LNCAP (cell line): ENCODE measurements around the gene CACNA1G.

Experiments used
- TF ChIP-seq, protein P1 (sequence below): fragments of 450-650 bp; IDR thresholded peaks from 2 replicates; pipeline ENCODE4 v1.5.1; 2017; ENCODE audit warnings: mild to moderate bottlenecking

Gene CACNA1G

DNA sequence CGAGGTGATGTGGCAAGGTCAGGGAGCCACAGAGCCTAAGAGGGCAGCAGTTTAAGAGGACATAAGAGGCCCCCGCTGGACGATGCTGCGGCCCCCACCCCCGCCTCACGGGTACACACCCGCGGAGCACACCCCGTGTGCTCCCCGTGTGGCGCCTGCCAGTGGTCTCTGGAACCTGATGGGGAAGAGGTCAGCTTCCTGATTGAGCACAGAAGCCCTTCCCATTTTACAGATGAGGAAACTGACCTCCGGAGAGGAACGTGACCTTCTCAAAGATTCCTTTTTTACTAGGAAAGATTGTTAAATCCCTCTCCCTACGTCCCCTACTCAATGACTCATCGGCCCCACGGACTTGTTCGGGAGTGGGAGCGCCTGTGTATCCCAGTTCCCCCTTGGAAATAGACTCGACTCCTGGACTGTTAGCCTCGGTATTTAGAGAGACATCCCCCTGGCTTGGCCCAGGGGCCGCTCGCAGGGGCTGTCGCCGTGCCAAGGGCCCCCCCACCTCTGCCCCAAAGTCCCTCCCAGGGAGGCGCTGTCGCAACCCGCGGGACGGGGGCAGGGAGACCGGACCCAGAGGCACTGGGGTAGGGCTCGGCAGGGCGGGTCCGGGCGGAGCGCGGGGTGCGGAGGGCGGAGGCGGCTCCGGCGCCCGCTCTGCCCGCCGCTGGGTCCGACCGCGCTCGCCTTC is 73.9 kb downstream of the CACNA1G start, which contains the start of gene ABCC3:
Gene ABCC3, plus strand, starts transcription at position 658 of the 691 bp plus-strand sequence. CDS start 56 bp downstream, outside the sequence.
- TF ChIP-seq, protein P1, sequence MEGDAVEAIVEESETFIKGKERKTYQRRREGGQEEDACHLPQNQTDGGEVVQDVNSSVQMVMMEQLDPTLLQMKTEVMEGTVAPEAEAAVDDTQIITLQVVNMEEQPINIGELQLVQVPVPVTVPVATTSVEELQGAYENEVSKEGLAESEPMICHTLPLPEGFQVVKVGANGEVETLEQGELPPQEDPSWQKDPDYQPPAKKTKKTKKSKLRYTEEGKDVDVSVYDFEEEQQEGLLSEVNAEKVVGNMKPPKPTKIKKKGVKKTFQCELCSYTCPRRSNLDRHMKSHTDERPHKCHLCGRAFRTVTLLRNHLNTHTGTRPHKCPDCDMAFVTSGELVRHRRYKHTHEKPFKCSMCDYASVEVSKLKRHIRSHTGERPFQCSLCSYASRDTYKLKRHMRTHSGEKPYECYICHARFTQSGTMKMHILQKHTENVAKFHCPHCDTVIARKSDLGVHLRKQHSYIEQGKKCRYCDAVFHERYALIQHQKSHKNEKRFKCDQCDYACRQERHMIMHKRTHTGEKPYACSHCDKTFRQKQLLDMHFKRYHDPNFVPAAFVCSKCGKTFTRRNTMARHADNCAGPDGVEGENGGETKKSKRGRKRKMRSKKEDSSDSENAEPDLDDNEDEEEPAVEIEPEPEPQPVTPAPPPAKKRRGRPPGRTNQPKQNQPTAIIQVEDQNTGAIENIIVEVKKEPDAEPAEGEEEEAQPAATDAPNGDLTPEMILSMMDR, result no peak

GRCh38 chr17:50634915-50635731 is 74.6 kb downstream of the CACNA1G start:
- TF ChIP-seq, protein P1, result no peak

GRCh38 chr17:50635732-50635981 is 75.1 kb downstream of the CACNA1G start:
- TF ChIP-seq, protein P1, result no peak

DNA sequence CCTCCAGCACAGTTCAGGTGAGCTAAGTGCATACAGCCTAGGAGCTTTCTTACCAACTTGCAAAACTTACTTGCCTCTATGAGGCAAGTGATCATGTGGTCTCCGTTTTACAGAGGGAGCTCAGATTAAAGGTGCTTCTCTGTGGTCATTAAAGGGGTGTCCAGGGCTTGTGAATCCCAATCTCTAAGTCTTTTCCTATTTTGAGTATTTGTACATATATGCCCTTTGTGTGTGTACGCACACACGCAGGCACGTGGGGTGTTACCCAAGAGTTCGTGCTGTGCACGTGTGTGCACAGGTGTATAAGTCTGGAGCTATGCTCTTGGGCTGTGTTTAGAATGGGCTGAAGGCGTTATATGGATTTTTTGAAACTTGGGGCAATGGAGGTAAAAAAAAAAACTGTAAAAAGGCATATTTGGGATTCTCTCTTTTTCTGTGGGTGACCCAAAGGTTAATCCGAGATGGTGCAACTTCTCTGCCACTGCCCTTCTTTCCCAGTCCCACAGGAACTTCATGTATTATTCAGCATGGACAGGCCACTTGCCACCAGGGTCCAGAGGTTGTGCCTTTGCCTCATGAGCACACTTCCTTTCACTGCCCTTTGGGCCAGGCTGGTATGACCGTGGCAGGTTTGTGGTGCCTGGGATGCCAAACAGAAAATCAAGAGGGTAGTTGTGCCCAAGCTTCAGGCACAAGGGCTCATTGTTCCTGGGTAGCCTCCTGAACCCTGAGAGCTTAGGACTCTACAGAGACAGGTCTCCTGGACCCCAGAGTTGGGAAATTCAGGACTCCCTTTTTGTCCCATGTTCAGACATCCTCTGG is 75.7 kb downstream of the CACNA1G start:
- TF ChIP-seq, protein P1, result no peak

DNA sequence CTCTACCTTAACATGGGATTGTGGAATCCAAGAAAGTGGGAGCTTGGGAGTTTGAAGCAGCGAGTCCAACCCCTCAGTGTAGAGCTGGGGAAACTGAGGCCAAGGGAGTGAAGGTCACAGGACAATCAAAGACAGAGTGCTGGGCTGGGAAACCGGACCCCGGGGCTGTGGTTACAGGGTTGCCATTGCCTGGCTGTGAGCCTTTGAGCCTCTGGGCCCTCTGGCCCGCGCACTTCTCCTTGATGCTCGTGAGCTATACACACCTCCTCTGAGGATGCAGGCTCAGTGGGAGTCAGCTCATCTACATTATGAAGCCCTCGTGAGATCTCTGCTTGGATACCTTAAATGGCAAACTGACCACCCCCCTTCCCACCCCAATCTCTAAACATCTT is 76.3 kb downstream of the CACNA1G start:
- TF ChIP-seq, protein P1, result no peak

- TF ChIP-seq, protein P1, result no peak
Measured at GRCh38 chr17:50637829-50638605, 77.5 kb downstream of the CACNA1G start.

DNA sequence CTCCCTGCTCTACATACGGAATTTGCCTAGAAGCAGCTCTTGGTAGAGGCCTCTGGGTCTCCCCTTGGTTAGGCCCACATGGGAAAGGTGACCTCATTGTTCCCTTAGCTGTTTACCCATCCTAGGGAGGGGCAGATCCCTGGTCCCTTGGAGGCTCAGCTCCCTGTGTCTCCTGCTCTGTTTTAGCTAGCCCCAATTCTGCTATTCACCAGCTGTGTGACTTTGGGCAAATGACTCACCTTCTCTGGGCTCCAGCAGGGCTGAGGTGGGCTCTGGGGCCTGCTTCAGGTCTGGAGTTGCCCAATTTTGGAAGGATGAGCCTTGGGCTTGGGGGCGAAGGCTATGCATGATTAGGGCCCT is 78.1 kb downstream of the CACNA1G start:
- TF ChIP-seq, protein P1, result no peak
